Measurements from ENCODE around the gene LRRC31.

The LRRC31 gene

DNA sequence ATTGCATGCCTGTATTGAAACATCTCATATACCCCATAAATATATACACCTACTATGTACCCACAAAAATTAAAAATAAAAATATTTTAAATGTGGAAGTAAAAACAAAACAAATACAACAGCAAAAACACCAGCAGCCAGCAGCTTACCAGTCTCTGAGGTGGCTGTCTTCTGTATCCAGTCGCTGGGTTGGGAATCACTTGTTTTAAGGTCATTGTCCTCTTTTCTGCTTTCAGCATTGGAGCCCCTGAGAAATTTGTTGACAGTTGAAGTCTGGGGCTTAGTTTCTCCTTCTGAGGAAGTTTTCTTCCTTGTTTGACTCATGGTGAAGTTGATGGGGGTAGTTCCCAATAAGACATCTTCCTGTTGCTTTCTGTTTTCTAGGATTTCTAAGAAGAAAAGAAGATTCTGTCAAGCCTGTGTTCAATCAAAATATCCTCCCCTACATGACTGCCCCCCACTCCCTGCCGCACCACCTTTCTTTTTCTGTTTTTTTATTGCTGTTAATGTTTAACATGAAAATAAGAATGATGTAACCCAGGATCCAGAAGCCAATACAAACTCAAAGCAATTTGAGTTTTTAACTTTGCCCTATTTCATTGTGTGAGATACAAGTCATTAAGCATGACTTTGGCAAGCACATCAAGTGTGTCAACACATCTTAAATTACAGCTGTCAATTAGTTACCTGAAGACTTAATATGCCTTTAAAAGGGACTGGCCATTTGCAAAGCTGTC lies at the start of gene LRRC31:
TSS of gene LRRC31 (minus strand) at position 452 of the 737 bp plus-strand sequence. CDS start at position 324, 128 bp downstream.
- DNase-seq, result no peak

DNA sequence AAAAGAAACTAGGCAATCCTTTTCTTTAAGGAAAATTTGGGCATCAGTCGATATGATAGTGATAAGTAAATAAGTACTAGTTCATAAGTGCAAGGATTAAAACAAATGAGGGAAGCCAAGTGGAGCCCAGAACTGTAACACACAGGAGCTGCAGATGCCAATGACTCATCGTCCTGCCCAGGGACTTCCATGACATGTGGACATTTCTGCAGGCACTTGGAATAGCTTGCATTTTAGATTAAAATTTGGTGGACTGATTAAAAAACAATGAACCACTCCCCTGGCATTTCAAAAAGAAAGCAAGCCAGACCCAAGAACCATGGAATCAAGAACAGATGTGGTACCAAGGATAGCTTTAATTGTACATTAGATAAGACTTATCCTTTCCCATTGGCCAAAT lies 44.6 kb upstream of the LRRC31 start:
- DNase-seq, result no peak

DNA sequence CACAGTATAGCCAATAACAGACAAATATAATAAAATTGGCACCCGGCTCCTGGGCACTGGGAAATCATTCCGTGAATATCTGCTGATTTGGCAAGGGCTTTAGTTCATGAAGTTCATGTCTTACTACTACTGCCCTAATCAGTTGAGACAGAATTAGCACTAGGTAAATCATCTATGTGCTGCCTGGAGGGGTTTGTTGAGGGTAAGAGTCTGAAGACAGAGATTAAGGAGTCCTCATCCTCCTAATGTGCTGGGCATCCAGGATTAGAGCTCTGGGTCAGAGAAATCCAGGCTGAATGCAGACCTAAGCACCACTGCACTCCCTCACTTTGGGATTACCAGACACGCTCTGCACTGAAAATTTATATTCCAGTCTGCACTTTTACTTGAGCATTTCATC lies 43.6 kb upstream of the LRRC31 start:
- no peak for DNase-seq

DNA sequence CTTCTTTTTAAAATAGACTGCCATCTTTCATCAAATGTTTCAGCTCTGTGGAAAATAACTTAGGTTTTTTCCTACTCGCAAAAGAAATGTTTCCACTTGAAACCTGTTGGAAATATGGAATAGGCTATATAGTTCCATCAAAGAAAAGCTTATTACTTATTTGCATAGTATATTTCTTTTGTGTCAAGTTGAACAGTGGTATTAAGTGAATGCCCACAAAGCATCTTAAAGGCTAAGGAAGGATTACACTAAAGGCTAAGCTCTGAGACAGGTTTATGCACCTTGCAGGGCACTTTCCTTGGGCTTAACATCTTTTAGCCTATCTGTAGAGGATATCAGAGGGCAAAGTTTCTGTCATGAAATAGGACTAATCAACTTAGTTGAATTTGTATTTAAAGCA lies 41.5 kb upstream of the LRRC31 start, which contains the start of gene SAMD7:
TSS of gene SAMD7 (plus strand) at position 301 of the 400 bp plus-strand sequence. CDS start 7,927 bp downstream, outside the sequence.
- no peak for DNase-seq

DNA sequence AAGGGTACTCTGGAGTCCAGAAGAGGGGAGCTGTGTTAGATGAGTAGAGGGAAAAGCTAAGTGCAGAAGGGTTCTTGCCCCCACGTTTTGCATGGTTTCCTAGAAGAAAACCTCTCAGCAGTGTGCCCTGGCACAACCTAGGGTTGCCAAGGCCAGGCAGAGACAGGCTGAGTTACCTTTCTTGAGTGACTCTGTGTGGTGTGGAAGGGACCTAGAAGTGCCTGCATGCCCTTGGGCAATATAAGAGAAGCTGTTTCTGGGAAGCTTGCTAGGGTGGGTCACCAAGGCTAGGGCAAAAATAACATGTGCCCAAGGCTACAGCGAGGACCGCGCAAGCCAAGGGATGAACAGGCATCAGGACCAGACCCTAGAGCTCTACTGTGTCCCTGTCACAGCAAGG lies 38.2 kb upstream of the LRRC31 start:
- no peak for DNase-seq

DNA sequence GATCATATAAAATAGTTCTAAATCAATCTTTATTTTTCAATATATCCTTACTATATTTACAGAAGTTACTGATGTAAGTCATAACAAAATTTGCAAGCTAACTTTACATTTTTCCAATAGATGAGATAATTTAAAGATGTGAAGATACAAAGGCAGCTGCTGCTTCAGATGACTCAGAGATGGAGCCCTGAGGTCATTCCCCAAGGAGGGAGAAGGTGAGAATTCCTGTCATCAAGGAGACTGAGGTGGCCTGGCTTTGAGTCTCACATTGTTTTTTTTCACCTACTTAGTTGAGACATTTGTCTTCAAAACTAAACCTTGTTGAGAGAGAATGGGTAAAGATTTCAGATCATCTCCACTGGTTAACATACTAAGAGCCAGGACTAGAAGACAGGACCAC lies 37.7 kb upstream of the LRRC31 start:
- DNase-seq, result no peak

DNA sequence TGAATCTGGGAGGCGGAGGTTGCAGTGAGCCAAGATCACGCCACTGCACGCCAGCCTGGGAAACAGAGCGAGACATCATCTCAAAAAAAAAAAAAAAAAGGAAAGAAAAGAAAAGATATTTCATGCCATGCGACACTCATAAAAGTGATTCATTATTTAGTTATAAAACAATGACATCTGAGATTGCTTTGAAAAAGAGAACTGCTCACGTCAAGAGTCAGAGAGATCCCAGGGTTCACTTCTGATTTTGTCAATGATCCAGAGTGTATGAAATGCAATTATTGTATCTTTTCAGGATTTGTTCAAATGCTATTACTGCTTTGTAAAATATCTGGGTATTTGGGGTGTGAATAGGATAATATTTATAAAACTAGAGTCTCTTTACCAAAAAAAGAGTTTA lies 35.7 kb upstream of the LRRC31 start:
- DNase-seq, result no peak

DNA sequence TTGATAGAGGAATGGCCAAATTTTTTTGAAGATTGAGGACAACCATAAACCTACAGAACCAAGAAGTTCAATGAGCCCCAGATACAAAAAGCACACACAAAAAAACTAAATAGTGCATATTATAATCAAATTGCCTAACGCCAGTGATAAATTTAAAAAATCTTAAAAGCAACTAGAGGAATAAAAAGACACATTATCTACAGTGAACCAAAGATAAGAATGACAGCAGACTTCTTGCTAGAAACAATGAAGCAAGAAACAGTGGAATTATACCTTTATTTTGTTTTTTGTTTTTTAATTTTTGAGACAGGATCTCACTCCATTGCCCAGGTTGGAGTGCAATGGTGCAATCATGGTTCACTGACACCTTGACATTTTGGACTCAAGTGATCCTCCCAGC lies 31.7 kb upstream of the LRRC31 start:
- DNase-seq, result no peak

DNA sequence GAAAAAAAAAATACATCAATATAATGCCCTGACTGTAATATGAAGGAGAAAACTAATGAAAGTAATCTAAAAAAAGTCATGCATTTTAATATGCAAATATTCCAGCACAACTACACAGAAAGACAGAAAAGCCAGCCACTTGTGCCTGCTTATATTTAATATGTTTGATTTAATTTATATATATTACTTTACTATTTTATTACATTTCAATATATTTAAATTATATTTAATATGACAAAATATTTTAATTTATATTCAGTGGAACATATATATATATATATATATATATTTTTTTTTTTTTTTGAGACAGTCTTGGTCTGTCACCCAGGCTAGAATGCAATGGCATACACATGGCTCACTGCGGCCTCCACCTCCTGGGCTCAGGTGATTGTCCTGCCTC lies 27.5 kb upstream of the LRRC31 start:
- DNase-seq, result no peak

DNA sequence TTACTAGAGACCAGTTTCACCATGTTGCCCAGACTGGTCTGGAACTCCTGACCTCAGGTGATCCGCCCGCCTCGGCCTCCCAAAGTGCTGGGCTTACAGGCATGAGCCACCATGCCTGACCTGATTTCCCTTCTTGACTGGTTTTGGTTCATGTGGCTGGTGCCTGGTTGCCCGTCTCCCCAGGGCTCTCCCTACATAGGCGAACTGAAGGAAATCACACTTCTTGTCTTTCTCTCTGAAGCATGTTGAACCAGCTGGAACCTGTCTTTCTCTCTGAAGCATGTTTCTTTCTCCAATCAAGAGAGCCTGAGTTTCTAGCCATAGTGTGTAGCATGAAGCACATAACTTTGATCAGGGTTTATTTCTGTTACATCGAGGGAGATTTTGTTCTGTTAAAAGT lies 25.3 kb upstream of the LRRC31 start:
- no peak for DNase-seq

DNA sequence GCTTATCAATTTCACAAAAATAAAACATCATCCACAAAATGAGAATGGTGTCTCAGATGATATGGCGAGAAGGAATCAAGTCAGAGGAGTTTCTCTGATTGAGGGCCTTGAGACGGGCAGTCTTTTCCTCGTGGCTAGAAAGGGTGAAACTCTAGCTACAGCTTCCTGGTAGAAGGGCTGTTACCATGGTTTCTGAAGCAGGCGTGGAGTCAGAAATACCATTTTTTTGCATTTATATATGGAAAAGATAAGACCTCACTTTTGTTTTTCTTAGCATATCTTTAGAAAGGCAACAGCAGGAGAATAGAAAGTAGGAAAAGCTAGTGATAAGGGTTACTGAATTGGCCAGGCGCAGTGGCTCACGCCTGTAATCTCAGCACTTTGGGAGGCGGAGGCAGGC lies 24.4 kb upstream of the LRRC31 start:
- no peak for DNase-seq

DNA sequence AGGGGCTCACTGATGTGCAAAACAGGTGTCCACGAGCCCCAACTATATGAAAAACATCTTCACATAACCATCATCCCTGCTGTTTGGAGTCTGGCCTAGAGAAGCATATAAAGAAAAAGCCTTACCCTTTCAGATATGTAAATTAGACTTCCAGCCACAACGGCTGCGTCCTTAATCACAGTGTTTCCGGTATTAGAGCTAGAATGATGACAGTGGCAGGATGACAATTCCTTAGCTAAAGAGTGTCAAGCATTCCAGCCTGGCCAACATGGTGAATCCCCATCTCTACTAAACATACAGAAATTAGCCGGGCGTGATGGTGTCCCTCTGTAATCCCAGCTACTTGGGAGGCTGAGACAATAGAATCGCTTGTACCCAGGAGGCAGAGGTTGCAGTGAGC lies 22.2 kb upstream of the LRRC31 start:
- no peak for DNase-seq

DNA sequence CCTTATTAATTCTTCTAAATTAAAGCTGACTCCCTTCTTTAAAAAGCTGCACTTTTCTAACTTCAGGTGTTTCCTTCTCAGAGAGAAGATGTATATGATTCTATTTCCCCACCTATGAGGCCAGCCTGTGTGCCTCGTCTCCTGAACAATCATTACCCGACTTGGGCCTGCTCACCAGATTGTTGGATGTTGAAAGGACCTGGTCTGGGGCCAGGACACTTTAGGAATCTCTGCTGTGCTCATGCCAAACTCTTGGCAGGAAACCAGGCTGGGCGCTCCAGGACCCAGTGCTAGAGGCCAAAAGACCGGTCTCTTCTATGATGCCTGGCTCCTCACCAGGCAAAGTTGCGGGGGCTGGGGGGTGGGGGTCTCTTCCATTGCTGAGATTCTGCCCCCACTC lies 16.9 kb upstream of the LRRC31 start:
- DNase-seq, result no peak

DNA sequence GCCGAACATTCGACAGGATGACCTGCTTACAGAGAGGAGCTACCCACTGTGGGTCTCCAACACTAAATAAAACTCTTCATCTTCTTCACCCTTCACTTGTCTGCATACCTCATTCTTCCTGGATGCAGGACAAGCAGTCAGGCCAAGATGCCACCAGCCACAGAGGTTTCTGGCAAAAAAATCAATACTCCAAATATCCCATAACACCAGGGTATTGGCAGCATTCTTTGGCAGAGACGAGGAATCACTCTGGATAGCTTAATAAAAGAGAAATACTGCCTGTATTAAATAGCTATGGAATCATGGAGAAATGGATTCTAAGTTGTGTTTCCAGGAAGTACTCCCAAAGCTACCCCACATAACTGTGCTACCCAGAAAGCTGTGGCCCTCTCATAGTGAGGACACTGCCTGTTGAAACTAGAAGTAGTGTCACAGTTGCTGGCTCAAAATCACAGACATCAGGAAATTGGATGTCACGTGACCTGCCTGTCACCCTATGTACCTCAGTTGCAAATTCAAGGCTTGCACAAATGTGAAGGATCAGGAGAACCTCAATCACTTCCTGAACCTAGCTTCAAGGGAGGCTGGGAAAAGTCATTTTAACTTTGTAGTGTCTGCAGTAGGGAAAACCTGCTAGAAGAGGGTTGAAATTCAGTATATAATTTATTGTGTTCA lies 11.0 kb upstream of the LRRC31 start:
- no peak for DNase-seq

DNA sequence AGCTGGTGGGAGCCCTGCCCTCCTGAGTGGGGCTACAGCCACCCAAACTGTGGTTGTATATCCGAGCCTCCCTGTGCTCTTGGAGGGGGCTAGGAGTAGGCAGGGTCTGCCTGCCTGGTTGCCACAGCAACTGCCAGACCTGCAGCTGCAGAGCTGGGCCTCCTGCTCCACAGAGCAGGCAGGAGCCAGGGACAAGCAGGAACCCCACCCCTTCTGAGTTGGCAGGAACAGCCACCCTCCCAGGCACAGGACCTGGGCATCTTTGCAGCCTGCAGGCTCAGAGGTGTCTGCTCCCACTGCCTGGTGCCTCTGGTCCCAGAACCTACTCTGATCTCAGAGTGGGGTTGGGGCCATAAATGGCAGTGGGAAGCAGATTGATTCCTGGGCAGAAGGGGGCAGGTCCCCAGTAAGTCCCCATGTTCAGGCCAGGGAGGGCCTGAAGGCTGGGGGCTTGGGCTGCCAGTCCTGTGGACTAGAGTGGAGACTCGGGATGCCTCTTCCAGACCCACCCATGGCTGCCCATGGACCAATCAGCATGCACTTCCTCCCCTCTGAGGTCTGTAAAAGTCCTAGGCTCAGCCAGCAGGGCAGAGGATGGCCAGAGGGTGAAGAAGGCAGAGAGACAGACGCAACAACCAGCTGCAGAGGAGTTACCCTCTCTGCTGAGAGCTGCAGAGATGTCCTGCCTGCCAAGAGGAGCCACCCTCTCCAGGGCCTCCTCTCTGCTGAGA lies 10.3 kb upstream of the LRRC31 start:
- DNase-seq, result no peak

DNA sequence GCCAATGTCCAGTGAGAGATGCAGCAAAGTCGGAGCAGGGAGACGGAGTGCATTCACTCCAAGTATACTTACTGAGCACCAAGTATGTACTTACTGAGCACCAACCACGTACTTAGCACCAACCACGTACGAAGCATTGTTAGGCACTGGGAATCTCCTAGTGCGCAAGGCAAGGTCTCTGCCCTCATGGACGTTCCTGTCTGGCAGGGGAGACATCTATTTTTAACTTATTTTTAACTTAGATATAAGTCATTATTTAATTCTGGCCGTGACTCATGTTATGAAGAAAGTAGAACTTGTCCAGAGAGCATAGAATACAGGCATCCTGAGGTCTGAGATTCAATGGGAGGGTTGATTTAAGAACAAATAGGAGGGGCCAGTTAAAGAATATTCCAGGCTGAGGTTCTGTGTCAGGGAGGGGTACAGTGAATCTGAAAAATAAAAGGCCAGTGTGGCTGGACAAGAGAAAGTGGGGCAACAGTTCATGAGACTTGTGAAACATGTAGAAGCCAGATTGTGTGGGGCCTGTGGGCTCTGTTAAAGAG lies 9.3 kb upstream of the LRRC31 start:
- DNase-seq, result no peak

DNA sequence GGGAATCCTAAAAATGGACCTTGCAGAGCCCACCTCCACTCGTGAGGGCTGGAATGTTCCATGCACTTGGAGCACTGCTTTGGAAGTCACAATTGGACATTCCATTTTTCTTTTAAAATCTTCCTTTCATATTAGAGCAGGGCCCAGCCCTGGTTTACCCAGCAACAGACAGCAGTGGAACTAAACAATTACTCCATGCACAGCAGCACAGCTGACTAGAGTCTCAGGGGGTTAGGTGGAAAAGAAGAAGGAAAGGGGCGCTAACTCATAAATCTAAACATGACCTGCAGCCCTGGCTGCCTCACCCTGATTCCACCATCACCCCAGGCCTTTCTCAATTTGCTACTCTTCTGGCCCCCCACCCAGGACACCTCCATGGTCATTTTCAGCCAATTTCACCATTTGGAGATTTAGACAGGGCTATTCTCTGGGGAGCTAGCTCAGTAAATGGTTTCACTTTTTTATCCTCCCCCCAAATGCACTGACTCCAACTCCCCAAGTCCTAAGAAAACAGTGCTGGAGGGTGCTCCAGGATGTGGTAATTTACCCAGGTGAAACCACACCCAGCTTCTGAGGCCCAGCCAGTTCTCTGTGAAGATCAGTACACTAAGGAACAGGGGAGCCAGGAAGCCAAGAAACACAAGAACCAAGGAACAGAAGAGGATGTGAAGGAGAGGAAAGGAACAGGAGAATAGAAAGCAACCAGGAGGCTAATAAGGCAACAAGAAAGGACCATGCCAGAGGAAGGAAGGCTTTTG lies 1.6 kb upstream of the LRRC31 start:
- no peak for DNase-seq

DNA sequence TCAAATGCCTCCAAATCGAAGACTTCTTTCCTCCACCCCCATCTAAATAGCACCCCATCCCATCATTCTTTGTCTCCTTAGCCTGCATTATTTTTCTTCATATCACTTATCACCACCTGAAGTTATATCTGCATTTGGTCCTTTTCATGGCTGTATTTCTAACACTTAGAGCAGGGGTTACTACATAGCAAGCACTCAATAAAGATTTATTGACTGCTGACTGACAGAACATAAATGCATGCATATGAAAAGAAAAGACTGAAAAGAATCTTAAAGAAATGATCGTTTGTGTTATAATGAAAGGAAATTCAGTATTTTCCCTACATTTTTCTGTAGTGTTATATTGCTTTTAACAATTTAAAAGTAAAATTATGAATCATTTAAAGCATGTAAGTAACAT lies 1.4 kb downstream of the LRRC31 start:
- no peak for DNase-seq

DNA sequence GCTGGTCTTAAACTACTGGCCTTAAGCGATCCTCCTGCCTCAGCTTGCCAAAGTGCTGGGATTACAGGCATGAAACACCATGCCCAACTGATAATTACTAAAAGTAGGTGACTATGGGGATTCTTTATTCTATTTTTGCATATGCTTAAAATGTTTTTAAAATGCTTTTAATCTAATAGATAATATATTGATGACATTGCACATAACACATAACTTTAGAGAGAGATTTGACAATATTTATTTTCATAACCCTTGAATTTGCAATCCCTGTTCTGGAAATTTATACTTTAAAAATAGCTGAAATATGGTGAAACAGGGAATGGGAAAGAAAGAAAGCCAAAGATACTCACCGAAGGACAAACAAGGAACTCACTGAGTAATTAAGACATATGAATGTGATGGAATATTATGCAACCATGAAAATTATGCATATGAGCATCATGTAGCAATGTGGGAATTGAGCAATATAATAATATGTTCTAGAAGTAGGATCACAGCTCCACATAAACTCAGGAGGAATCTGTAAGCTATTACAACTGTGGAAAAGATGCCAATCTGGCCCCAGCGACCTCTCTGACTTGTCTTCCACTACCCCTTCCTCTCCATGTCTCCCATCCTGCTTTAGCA lies 2.0 kb downstream of the LRRC31 start:
- no peak for DNase-seq

DNA sequence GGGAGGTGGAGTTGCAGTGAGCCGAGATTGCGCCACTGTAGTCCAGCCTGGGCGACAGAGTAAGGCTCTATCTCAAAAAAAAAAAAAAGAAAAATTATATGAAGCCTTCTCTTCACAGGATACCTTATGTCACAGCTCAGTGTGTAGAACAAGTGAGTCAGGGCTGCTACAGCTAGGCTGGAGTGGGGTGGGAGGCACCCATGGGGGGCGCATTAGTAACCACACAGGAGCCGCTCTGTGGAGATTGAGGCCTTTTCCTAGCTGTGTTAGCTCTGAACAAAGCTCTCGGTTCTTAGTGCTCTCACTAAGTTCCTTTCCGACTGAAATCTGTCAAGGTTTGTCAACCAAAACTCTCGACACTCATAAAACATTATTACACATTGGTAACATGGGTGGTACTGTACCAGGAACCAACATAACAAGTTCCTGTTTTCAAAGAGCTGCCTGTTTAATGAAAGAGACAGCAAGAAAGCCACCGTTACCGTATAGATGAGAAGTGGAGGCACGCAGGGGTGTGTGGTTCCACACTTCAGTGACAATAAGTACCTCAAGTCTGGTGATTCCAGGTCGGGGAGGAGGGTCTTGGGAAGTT lies 4.5 kb downstream of the LRRC31 start:
- DNase-seq, result no peak

DNA sequence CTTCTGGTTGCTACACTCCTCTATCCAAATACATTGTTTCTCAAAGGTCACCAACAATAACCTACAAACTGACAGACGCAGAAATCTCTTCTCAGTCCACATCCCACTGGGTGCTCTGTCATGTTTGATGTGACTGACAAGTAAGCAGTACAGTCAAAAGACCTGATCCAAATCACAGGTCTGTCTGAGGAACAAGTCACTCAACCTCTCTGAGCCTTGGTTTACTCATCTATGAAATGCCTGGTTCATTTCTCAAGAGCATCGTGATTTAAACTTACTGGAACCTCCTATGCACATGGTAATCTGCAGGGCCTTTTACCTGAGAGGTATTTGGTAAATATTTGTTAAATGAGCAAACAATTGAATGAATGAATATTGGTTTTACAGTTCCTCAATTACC lies 5.5 kb downstream of the LRRC31 start:
- DNase-seq, result no peak

DNA sequence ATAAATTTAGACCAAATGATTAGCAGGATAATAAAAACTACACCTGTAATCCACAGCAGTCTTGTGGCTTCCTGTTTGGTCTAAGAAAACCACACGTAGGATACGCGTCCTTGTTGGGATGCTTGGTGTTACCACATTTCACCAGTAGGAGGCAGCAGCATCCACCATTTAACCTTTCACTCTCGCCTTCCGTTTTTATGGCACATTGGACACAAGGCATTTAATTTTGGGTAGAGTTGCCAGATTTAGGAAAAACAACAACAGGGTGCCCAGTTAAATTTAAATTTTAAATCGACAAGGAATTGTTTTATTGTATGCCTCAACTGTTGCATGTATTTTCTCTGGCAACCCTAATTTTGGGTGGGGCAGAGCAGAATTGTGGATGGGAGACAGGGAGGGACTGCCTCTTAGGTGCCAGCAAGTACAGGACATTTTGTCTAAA lies 6.3 kb downstream of the LRRC31 start:
- peak; percentile 88 for DNase-seq
